GM18907 (cell line): ENCODE results near the gene GCN1.

Source experiments
- ATAC-seq: cut with Tn5 transposase; IDR thresholded peaks from one replicate; pipeline ENCODE4 v1.9.1; 2021; ENCODE audit warnings: mild to moderate bottlenecking, moderate library complexity; ENCODE audit not compliant: unreplicated experiment

The GCN1 gene

DNA sequence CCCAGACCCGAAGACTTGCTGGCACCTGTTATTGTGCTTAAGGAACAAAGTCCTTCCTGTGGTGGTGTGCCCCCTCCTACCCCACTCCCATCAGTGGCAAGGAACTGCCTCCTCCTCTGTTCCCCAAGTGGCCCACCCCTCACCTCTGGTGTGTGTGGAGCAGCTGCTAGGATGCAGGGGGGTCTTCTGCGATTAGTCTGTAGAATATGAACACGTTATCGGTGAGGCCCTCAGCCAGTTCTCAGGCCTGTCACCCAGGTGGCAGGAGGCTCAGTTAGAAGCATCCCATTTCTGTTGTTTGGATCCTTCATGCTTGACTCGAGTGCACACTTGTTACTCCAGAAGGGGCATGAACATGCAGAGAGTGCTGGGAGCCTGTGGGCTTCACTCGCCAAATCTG, 117.3 kb downstream of the GCN1 start:
- no peak for ATAC-seq
